ENCODE data around the gene ZBTB7B. TPM values are rescaled to one million over a fixed set of nuclear protein-coding genes. Genes with fewer than 3 reads are reported as not detected.
A peak's percentile ranks its signal among the peaks of the same experiment; 100 is the strongest.

ZBTB7B gene
- polyA plus RNA-seq, 3 donors from 2014 or later: 0.96 to 3.3 (median 1.8) TPM

- peak overlapping the region; percentile 38 to 93 (median 52) for H3K27ac Mint-ChIP-seq
- H3K36me3 Mint-ChIP-seq: no peaks in the 10 kb centered on the region
- peak overlapping the region; percentile 74 to 86 (median 82) for H3K4me3 Mint-ChIP-seq
- H3K9me3 Mint-ChIP-seq: no peaks in the 10 kb centered on the region
- H3K27me3 Mint-ChIP-seq (ENCODE audit: low read depth in 3 of 3): peaks cover 0 to 10% (median 3%) of the 10 kb centered on the region in 3 donors
- peak; percentile 47 to 53 (median 48) for DNase-seq
- peaks cover 25% of the 10 kb centered on the region in 2 donors for H3K4me1 Mint-ChIP-seq
Observed at GRCh38 chr1:154998818-154999570, 3.6 kb upstream of the ZBTB7B start.

GRCh38 chr1:154999571-155000410 lies 2.8 kb upstream of the ZBTB7B start:
- peak overlapping the region; percentile 84 to 90 (median 85) for H3K4me3 Mint-ChIP-seq
- no peak for DNase-seq
- H3K27ac Mint-ChIP-seq: peak overlapping the region; percentile 40 to 91 (median 82)
- peaks cover 2 to 10% (median 2%) of the 10 kb centered on the region in 3 donors for H3K27me3 Mint-ChIP-seq (ENCODE audit: low read depth in 3 of 3)
- no peaks in the 10 kb centered on the region for H3K9me3 Mint-ChIP-seq
- peaks cover 32 to 33% of the 10 kb centered on the region in 2 donors for H3K4me1 Mint-ChIP-seq
- H3K36me3 Mint-ChIP-seq: no peaks in the 10 kb centered on the region

- no peaks in the 10 kb centered on the region for H3K9me3 Mint-ChIP-seq
- no peak for DNase-seq
- peaks cover 35 to 37% of the 10 kb centered on the region in 2 donors for H3K4me1 Mint-ChIP-seq
- no peaks in the 10 kb centered on the region for H3K36me3 Mint-ChIP-seq
- peaks cover 2 to 10% (median 2%) of the 10 kb centered on the region in 3 donors for H3K27me3 Mint-ChIP-seq (ENCODE audit: low read depth in 3 of 3)
- peak overlapping the region; percentile 85 to 97 (median 87) for H3K4me3 Mint-ChIP-seq
- peak overlapping the region; percentile 66 to 91 (median 84) for H3K27ac Mint-ChIP-seq
Observed at GRCh38 chr1:155000411-155000725, 2.2 kb upstream of the ZBTB7B start.

- Mint-ChIP-seq H3K27me3 (ENCODE audit: low read depth in 3 of 3) (peaks cover 2 to 10% (median 2%) of the 10 kb centered on the region in 3 donors), H3K4me3 (peak overlapping the region; percentile 86 to 97 (median 93)), H3K27ac (peak overlapping the region; percentile 79 to 89 (median 86)), H3K4me1 (peaks cover 41 to 42% of the 10 kb centered on the region in 2 donors), H3K9me3 (no peaks in the 10 kb centered on the region), H3K36me3 (no peaks in the 10 kb centered on the region)
- DNase-seq: peak; percentile 73 to 79 (median 77)
Observed at GRCh38 chr1:155000726-155001424, 1.7 kb upstream of the ZBTB7B start.

GRCh38 chr1:155001425-155001674 lies 1.3 kb upstream of the ZBTB7B start:
- peaks cover 2 to 8% (median 2%) of the 10 kb centered on the region in 3 donors for H3K27me3 Mint-ChIP-seq (ENCODE audit: low read depth in 3 of 3)
- no peaks in the 10 kb centered on the region for H3K36me3 Mint-ChIP-seq
- H3K4me1 Mint-ChIP-seq: peaks cover 45 to 47% of the 10 kb centered on the region in 2 donors
- H3K4me3 Mint-ChIP-seq: peak overlapping the region; percentile 86 to 97 (median 93)
- no peaks in the 10 kb centered on the region for H3K9me3 Mint-ChIP-seq
- DNase-seq: no peak
- H3K27ac Mint-ChIP-seq: peak overlapping the region; percentile 79 to 89 (median 86)

- H3K27me3 Mint-ChIP-seq (ENCODE audit: low read depth in 3 of 3): peaks cover 2 to 8% (median 2%) of the 10 kb centered on the region in 3 donors
- H3K27ac Mint-ChIP-seq: peak overlapping the region; percentile 81 to 98 (median 90)
- peaks cover 50 to 52% of the 10 kb centered on the region in 2 donors for H3K4me1 Mint-ChIP-seq
- peak overlapping the region; percentile 89 to 97 (median 93) for H3K4me3 Mint-ChIP-seq
- H3K9me3 Mint-ChIP-seq: no peaks in the 10 kb centered on the region
- DNase-seq: peak; percentile 97
- no peaks in the 10 kb centered on the region for H3K36me3 Mint-ChIP-seq
Observed at GRCh38 chr1:155001675-155002463, 733 bp upstream of the ZBTB7B start.

- Mint-ChIP-seq H3K4me3 (peak overlapping the region; percentile 95 to 98 (median 97)), H3K9me3 (no peaks in the 10 kb centered on the region)
Observed at GRCh38 chr1:155003227-155003765, 694 bp downstream of the ZBTB7B start.

GRCh38 chr1:155003766-155004351 lies 1.3 kb downstream of the ZBTB7B start:
- H3K36me3 Mint-ChIP-seq: no peaks in the 10 kb centered on the region
- peak overlapping the region; percentile 87 to 93 (median 90) for H3K27ac Mint-ChIP-seq
- peak overlapping the region; percentile 95 to 98 (median 97) for H3K4me3 Mint-ChIP-seq
- H3K4me1 Mint-ChIP-seq: peaks cover 50 to 53% of the 10 kb centered on the region in 2 donors
- peaks cover 2 to 8% (median 2%) of the 10 kb centered on the region in 3 donors for H3K27me3 Mint-ChIP-seq (ENCODE audit: low read depth in 3 of 3)
- H3K9me3 Mint-ChIP-seq: peaks cover 0 to 1% (median 0%) of the 10 kb centered on the region in 6 donors
- no peak for DNase-seq

More at GRCh38 chr1:155003227-155003765, 694 bp downstream of the ZBTB7B start:
- H3K4me1 Mint-ChIP-seq: peaks cover 51 to 53% of the 10 kb centered on the region in 2 donors
- no peak for DNase-seq
- H3K27me3 Mint-ChIP-seq (ENCODE audit: low read depth in 3 of 3): peaks cover 2 to 8% (median 2%) of the 10 kb centered on the region in 3 donors
- H3K36me3 Mint-ChIP-seq: no peaks in the 10 kb centered on the region
- peak overlapping the region; percentile 85 to 93 (median 90) for H3K27ac Mint-ChIP-seq

GRCh38 chr1:155004352-155005075 lies 1.9 kb downstream of the ZBTB7B start:
- no peak for DNase-seq
- H3K27ac Mint-ChIP-seq: peak overlapping the region; percentile 87 to 92 (median 88)
- peaks cover 2 to 8% (median 2%) of the 10 kb centered on the region in 3 donors for H3K27me3 Mint-ChIP-seq (ENCODE audit: low read depth in 3 of 3)
- H3K36me3 Mint-ChIP-seq: no peaks in the 10 kb centered on the region
- H3K4me3 Mint-ChIP-seq: peak overlapping the region; percentile 79 to 98 (median 95)
- peaks cover 51 to 54% of the 10 kb centered on the region in 2 donors for H3K4me1 Mint-ChIP-seq
- peaks cover 0 to 1% (median 0%) of the 10 kb centered on the region in 6 donors for H3K9me3 Mint-ChIP-seq

GRCh38 chr1:155005076-155006011 lies 2.7 kb downstream of the ZBTB7B start:
- Mint-ChIP-seq H3K27me3 (ENCODE audit: low read depth in 3 of 3) (peaks cover 0 to 5% (median 2%) of the 10 kb centered on the region in 3 donors), H3K27ac (peak overlapping the region; percentile 61 to 91 (median 82)), H3K36me3 (no peaks in the 10 kb centered on the region), H3K9me3 (peaks cover 0 to 1% (median 0%) of the 10 kb centered on the region in 6 donors), H3K4me3 (peak overlapping the region; percentile 27 to 62 (median 58)), H3K4me1 (peaks cover 52 to 54% of the 10 kb centered on the region in 2 donors)
- DNase-seq: no peak

- Mint-ChIP-seq H3K9me3 (peaks cover 0 to 1% (median 0%) of the 10 kb centered on the region in 6 donors), H3K4me3 (peak overlapping the region in 4 of 5 donors; percentile 7 to 63 (median 27)), H3K4me1 (peaks cover 58 to 60% of the 10 kb centered on the region in 2 donors), H3K36me3 (no peaks in the 10 kb centered on the region), H3K27me3 (ENCODE audit: low read depth in 3 of 3) (peaks cover 0 to 3% (median 2%) of the 10 kb centered on the region in 3 donors), H3K27ac (peak overlapping the region; percentile 61 to 91 (median 80))
- DNase-seq: no peak
Observed at GRCh38 chr1:155006601-155007101, 4.0 kb downstream of the ZBTB7B start.
